22Rv1 (cell line): ENCODE data around the gene CAD.

Experiments
- H3K27ac ChIP-seq: fragments of 450-650 bp; 2 replicates; pipeline ENCODE4 v1.5.1; 2017
- CTCF ChIP-seq: fragments of 450-650 bp; IDR thresholded peaks from 2 replicates; pipeline ENCODE4 v1.5.1; 2017; ENCODE audit warnings: mild to moderate bottlenecking
- ZFX ChIP-seq: fragments of 450-650 bp; IDR thresholded peaks from 2 replicates; pipeline ENCODE4 v1.6.1; 2017; ENCODE audit warnings: antibody characterized with exemption, borderline replicate concordance

The CAD gene

DNA sequence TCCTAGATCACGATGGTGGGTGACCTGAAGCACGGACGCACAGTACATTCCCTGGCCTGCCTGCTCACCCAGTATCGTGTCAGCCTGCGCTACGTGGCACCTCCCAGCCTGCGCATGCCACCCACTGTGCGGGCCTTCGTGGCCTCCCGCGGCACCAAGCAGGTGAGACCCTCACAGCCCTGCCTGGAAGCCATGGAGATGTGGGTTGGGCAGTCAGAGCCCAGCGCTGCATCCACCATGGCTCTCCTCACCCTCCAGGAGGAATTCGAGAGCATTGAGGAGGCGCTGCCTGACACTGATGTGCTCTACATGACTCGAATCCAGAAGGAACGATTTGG is 25.4 kb downstream of the CAD start:
- H3K27ac ChIP-seq: no peak overlapping the region
- TF ChIP-seq CTCF: no peak
- no peak for TF ChIP-seq ZFX

GRCh38 chr2:27243391-27244130 is 26.4 kb downstream of the CAD start:
- no peak overlapping the region for H3K27ac ChIP-seq
- TF ChIP-seq ZFX: no peak
- no peak for TF ChIP-seq CTCF

GRCh38 chr2:27245116-27245515 is 27.9 kb downstream of the CAD start:
- no peak overlapping the region for H3K27ac ChIP-seq

GRCh38 chr2:27245626-27246025 is 28.5 kb downstream of the CAD start:
- H3K27ac ChIP-seq: no peak overlapping the region
- no peak for TF ChIP-seq ZFX
- no peak for TF ChIP-seq CTCF

More at GRCh38 chr2:27245116-27245515, 27.9 kb downstream of the CAD start:
- no peak for TF ChIP-seq CTCF
- no peak for TF ChIP-seq ZFX

GRCh38 chr2:27247893-27248292 is 30.7 kb downstream of the CAD start:
- TF ChIP-seq ZFX (no peak), CTCF (no peak)
- H3K27ac ChIP-seq: no peak overlapping the region

- H3K27ac ChIP-seq: no peak overlapping the region
- TF ChIP-seq ZFX (no peak), CTCF (no peak)
Measured at GRCh38 chr2:27249159-27249890, 32.2 kb downstream of the CAD start.

DNA sequence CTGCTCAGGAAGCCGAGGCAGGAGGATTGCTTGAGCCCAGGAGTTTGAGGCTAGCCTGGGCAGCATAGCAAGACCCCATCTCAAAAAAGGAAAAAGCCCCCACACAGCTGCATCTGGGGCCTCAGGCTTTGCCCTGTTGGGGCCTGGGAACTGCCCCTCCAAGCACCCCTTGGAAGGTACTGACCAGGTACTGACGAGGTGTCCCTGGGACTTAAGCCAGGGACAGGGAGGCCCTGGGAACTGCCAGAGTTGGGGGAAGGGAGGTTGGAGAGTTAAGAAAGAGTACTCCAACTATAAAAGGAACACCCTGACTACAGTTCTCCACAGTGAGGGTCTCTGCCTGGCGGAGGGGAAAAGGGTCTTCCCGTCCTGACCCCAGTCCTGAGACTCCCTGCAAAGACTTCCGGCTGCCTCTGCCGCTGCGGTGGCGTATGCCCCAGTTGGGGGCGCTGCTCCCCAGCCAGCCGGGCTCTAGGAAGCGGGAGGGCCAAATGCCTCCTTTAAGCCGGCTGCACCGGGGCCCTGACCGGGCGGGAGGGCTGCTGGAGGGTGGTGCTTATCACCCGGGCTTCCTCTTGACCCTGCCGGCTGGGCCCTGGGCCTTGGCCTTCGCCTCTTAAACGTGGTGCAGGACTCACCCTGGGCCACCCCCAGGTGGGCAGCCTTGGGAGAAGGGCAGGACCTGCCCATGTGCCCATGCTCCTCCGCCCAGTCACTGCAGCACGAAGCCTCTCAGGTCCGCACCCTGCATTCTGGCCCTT is 32.9 kb downstream of the CAD start:
- TF ChIP-seq ZFX: no peak
- TF ChIP-seq CTCF: peak; percentile 56

More for the DNA sequence above, 32.9 kb downstream of the CAD start:
- no peak overlapping the region for H3K27ac ChIP-seq
